Esophagus mucosa (tissue), 1 donor: Measurements from ENCODE around the gene RASA3. TPM values are rescaled to one million over a fixed set of nuclear protein-coding genes. Genes with fewer than 3 reads are reported as not detected.
"Not testable (repeated sequence)": the region's sequence is repeated elsewhere in the genome, so short reads cannot be mapped to it uniquely, and the experiment has no call there.

Source experiments
- ATAC-seq: fragments of 200-7000 bp; cut with Tn5 transposase; one replicate; pipeline ENCODE4 v1.9.1; 2020
- total RNA-seq: library from RNA; stranded (reverse); gene quantifications from one replicate; pipeline ENCODE4 v1.2.4, GENCODE V29; 2023
- donor health status: DM: yes; HTN: yes; CAD: no.

Gene RASA3
- total RNA-seq, 1 donor from 2014 or later: 1.6 TPM

GRCh38 chr13:114155320-114155719, 22.9 kb upstream of the RASA3 start:
- no peak for ATAC-seq

- no peak for ATAC-seq
Observed at GRCh38 chr13:114154476-114154875, 22.1 kb upstream of the RASA3 start.

- ATAC-seq: no peak
Observed at GRCh38 chr13:114153485-114154080, 21.2 kb upstream of the RASA3 start.

GRCh38 chr13:114152831-114153371, 20.5 kb upstream of the RASA3 start:
- ATAC-seq: no peak

- no peak for ATAC-seq
Observed at GRCh38 chr13:114152285-114152645, 19.8 kb upstream of the RASA3 start.

GRCh38 chr13:114151565-114152284, 19.3 kb upstream of the RASA3 start:
- ATAC-seq: peak; percentile 96

- ATAC-seq: no peak
Observed at GRCh38 chr13:114151031-114151430, 18.6 kb upstream of the RASA3 start.

- no peak for ATAC-seq
Observed at GRCh38 chr13:114149774-114150740, 17.6 kb upstream of the RASA3 start.

- not testable (repeated sequence) for ATAC-seq
Observed at GRCh38 chr13:114148886-114149285, 16.5 kb upstream of the RASA3 start.

GRCh38 chr13:114148521-114148855, 16.1 kb upstream of the RASA3 start:
- peak; percentile 22 for ATAC-seq

GRCh38 chr13:114147803-114148520, 15.5 kb upstream of the RASA3 start:
- ATAC-seq: no peak

- ATAC-seq: no peak
Observed at GRCh38 chr13:114146629-114147028, 14.2 kb upstream of the RASA3 start.

- no peak for ATAC-seq
Observed at GRCh38 chr13:114146173-114146572, 13.8 kb upstream of the RASA3 start.

GRCh38 chr13:114145722-114146121, 13.3 kb upstream of the RASA3 start:
- ATAC-seq: no peak

GRCh38 chr13:114145256-114145655, 12.8 kb upstream of the RASA3 start:
- no peak for ATAC-seq

- ATAC-seq: no peak
Observed at GRCh38 chr13:114144606-114145244, 12.3 kb upstream of the RASA3 start.

GRCh38 chr13:114143806-114144605, 11.6 kb upstream of the RASA3 start:
- ATAC-seq: peak; percentile 25

- peak; percentile 46 for ATAC-seq
Observed at GRCh38 chr13:114142640-114143490, 10.4 kb upstream of the RASA3 start.

GRCh38 chr13:114142137-114142550, 9.7 kb upstream of the RASA3 start:
- peak; percentile 7 for ATAC-seq
